ENCODE results near the gene TTLL8. TPM values are rescaled to one million over a fixed set of nuclear protein-coding genes. Genes with fewer than 3 reads are reported as not detected.

The TTLL8 gene
- polyA plus RNA-seq, 1 donor from 2014 or later, result not detected

GRCh38 chr22:50031189-50032091 is 26.7 kb downstream of the TTLL8 start:
- no peaks in the 10 kb centered on the region for H3K9me2 ChIP-seq (ENCODE audit: insufficient read depth, low read length)
- no peak for TF ChIP-seq TAF1 (IDR thresholded peaks at IDR 0.05; ENCODE audit: low read depth)
- no peak for TF ChIP-seq EZH2 (IDR thresholded peaks at IDR 0.05; ENCODE audit: borderline replicate concordance, insufficient read depth, low read length, poor library complexity, severe bottlenecking)
- TF ChIP-seq, protein P1, sequence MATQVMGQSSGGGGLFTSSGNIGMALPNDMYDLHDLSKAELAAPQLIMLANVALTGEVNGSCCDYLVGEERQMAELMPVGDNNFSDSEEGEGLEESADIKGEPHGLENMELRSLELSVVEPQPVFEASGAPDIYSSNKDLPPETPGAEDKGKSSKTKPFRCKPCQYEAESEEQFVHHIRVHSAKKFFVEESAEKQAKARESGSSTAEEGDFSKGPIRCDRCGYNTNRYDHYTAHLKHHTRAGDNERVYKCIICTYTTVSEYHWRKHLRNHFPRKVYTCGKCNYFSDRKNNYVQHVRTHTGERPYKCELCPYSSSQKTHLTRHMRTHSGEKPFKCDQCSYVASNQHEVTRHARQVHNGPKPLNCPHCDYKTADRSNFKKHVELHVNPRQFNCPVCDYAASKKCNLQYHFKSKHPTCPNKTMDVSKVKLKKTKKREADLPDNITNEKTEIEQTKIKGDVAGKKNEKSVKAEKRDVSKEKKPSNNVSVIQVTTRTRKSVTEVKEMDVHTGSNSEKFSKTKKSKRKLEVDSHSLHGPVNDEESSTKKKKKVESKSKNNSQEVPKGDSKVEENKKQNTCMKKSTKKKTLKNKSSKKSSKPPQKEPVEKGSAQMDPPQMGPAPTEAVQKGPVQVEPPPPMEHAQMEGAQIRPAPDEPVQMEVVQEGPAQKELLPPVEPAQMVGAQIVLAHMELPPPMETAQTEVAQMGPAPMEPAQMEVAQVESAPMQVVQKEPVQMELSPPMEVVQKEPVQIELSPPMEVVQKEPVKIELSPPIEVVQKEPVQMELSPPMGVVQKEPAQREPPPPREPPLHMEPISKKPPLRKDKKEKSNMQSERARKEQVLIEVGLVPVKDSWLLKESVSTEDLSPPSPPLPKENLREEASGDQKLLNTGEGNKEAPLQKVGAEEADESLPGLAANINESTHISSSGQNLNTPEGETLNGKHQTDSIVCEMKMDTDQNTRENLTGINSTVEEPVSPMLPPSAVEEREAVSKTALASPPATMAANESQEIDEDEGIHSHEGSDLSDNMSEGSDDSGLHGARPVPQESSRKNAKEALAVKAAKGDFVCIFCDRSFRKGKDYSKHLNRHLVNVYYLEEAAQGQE (IDR thresholded peaks at IDR 0.05; ENCODE audit: borderline replicate concordance), result no peak
- no peak for TF ChIP-seq POLR2AphosphoS5 (IDR thresholded peaks at IDR 0.05)
- no peak for TF ChIP-seq EP300 (conservative IDR thresholded peaks at IDR 0.05; ENCODE audit: poor library complexity, severe bottlenecking)
- TF ChIP-seq RAD21 (conservative IDR thresholded peaks at IDR 0.05), result no peak
- no peak for TF ChIP-seq MXI1 (conservative IDR thresholded peaks at IDR 0.05; ENCODE audit: poor library complexity, severe bottlenecking)
- TF ChIP-seq, protein P2, sequence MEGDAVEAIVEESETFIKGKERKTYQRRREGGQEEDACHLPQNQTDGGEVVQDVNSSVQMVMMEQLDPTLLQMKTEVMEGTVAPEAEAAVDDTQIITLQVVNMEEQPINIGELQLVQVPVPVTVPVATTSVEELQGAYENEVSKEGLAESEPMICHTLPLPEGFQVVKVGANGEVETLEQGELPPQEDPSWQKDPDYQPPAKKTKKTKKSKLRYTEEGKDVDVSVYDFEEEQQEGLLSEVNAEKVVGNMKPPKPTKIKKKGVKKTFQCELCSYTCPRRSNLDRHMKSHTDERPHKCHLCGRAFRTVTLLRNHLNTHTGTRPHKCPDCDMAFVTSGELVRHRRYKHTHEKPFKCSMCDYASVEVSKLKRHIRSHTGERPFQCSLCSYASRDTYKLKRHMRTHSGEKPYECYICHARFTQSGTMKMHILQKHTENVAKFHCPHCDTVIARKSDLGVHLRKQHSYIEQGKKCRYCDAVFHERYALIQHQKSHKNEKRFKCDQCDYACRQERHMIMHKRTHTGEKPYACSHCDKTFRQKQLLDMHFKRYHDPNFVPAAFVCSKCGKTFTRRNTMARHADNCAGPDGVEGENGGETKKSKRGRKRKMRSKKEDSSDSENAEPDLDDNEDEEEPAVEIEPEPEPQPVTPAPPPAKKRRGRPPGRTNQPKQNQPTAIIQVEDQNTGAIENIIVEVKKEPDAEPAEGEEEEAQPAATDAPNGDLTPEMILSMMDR (IDR thresholded peaks at IDR 0.05; ENCODE audit: poor library complexity, severe bottlenecking), result no peak
- no peak for TF ChIP-seq SMC3 (conservative IDR thresholded peaks at IDR 0.05; ENCODE audit: poor library complexity)

DNA sequence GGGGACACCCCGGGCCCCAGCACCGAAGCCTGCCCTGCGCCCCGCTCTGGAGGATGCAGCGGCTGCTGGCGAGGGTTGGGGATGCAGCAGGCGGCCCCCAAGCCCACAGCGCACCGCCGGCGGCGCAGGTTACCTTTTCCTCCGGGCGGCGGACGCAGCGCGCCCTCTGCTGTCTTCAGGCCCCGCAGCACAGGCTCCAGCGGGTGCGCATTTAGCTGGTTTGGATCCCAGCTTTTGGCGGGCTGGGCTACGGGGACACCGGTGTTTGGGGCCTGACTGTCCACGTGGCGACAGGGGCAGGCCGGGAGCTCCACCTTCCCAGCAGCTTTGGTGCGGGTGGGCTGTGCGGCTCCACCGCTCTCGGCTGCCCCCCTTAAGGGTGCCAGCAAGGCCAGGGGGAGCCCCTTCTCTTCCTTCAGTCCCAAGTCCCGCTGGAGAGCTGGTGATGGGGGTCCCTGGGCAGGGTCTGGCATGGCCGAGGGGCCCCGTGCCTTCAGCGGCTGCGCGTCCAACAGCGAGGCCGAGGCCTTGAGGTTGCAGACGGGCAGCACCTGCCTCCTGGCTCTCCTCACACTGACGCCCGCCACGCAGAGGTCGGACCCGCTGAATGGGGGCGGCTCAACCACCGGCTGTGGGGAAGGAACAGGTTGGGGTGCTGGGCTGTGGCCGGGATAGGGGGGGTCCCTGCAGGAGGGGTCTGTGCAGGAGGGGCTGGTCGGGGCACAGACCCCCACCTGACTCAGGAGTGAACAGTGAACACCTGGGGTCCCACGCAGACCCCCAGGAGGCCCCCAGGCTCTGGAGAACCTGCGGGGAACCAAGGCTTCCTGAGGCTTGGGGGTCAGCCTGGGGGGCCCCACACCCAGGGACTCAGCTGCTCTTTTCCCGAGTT is 27.6 kb downstream of the TTLL8 start:
- Histone ChIP-seq H3K9me3 (ENCODE audit: low read length) (no peaks in the 10 kb centered on the region), H3K9ac (ENCODE audit: low read length) (peak overlapping the region; percentile 44), H4K20me1 (ENCODE audit: insufficient read depth) (no peaks in the 10 kb centered on the region), H3K4me2 (ENCODE audit: low read length) (no peak overlapping the region), H3K79me2 (replicated peaks; ENCODE audit: insufficient read depth, low read length) (no peaks in the 10 kb centered on the region), H3F3A (ENCODE audit: insufficient read depth, low read length, poor library complexity, severe bottlenecking) (no peaks in the 10 kb centered on the region), H2AFZ (ENCODE audit: low read depth, low read length) (no peak overlapping the region), H3K9me2 (ENCODE audit: insufficient read depth, low read length) (no peaks in the 10 kb centered on the region), H3K27me3 (ENCODE audit: insufficient read depth, low read depth, low read length) (peaks cover 7% of the 10 kb centered on the region), H3K4me3 (ENCODE audit: low read length) (peak overlapping the region; percentile 63), H3K27ac (ENCODE audit: low read length) (no peak overlapping the region), H3K36me3 (ENCODE audit: insufficient read depth, low read length) (no peaks in the 10 kb centered on the region)
- TF ChIP-seq, protein P1 (IDR thresholded peaks at IDR 0.05; ENCODE audit: borderline replicate concordance), result no peak
- TF ChIP-seq TAF1 (IDR thresholded peaks at IDR 0.05; ENCODE audit: low read depth), result no peak
- TF ChIP-seq POLR2AphosphoS5 (IDR thresholded peaks at IDR 0.05), result no peak
- TF ChIP-seq SMC3 (conservative IDR thresholded peaks at IDR 0.05; ENCODE audit: poor library complexity), result peak; percentile 97
- TF ChIP-seq, protein P2 (IDR thresholded peaks at IDR 0.05; ENCODE audit: poor library complexity, severe bottlenecking), result peak; percentile 96
- no peak for TF ChIP-seq MXI1 (conservative IDR thresholded peaks at IDR 0.05; ENCODE audit: poor library complexity, severe bottlenecking)
- TF ChIP-seq RAD21 (conservative IDR thresholded peaks at IDR 0.05), result peak; percentile 94
- TF ChIP-seq EZH2 (IDR thresholded peaks at IDR 0.05; ENCODE audit: borderline replicate concordance, insufficient read depth, low read length, poor library complexity, severe bottlenecking), result no peak

More at GRCh38 chr22:50031189-50032091, 26.7 kb downstream of the TTLL8 start:
- Histone ChIP-seq H3K27ac (ENCODE audit: low read length) (no peak overlapping the region), H3K9me3 (ENCODE audit: low read length) (no peaks in the 10 kb centered on the region), H3K4me2 (ENCODE audit: low read length) (no peak overlapping the region), H3K27me3 (ENCODE audit: insufficient read depth, low read depth, low read length) (peaks cover 7% of the 10 kb centered on the region), H3K4me3 (ENCODE audit: low read length) (no peak overlapping the region), H3F3A (ENCODE audit: insufficient read depth, low read length, poor library complexity, severe bottlenecking) (no peaks in the 10 kb centered on the region), H3K9ac (ENCODE audit: low read length) (no peak overlapping the region), H3K36me3 (ENCODE audit: insufficient read depth, low read length) (no peaks in the 10 kb centered on the region), H4K20me1 (ENCODE audit: insufficient read depth) (no peaks in the 10 kb centered on the region), H2AFZ (ENCODE audit: low read depth, low read length) (no peak overlapping the region), H3K79me2 (replicated peaks; ENCODE audit: insufficient read depth, low read length) (no peaks in the 10 kb centered on the region)
